Gastrocnemius medialis (tissue), 4 donors: ENCODE data around the gene TTL.

Experiments used
- CTCF ChIP-seq, 5 experiments: fragments of 450-650 bp in 3 of 5; fragments of 200-600 bp in 2 of 5; sonication (generic) in 2 of 5; IDR thresholded peaks in 4 of 5; conservative IDR thresholded peaks in 1 of 5; 1 replicate in 4 of 5; 2 replicates in 1 of 5; pipeline ENCODE4 v1.5.1; 2016 to 2019; ENCODE audit warnings: antibody characterized with exemption in 5 of 5, mild to moderate bottlenecking in 3 of 5, moderate library complexity in 3 of 5
- POLR2A ChIP-seq, 2 donors: fragments of 450-650 bp; IDR thresholded peaks; one replicate each; pipeline ENCODE4 v1.6.1; 2017; ENCODE audit warnings: antibody characterized with exemption in 2 of 2, mild to moderate bottlenecking in 2 of 2, moderate library complexity in 2 of 2

- TF ChIP-seq CTCF (IDR thresholded peaks at IDR 0.05 in 4 of 5, conservative IDR thresholded peaks at IDR 0.05 in 1 of 5) (no peak), POLR2A (IDR thresholded peaks at IDR 0.05) (no peak)
Measured at GRCh38 chr2:112494828-112495227, 12.9 kb downstream of the TTL start.
